ENCODE measurements around the gene FLNA. TPM values are rescaled to one million over a fixed set of nuclear protein-coding genes. Genes with fewer than 3 reads are reported as not detected.

Gene FLNA
- total and polyA plus RNA-seq, 9 of the 15 experiments (the other 6 are each of a cell fraction or from before 2014, with no cell fraction given), result 6.2 to 735 (median 135) TPM

DNA sequence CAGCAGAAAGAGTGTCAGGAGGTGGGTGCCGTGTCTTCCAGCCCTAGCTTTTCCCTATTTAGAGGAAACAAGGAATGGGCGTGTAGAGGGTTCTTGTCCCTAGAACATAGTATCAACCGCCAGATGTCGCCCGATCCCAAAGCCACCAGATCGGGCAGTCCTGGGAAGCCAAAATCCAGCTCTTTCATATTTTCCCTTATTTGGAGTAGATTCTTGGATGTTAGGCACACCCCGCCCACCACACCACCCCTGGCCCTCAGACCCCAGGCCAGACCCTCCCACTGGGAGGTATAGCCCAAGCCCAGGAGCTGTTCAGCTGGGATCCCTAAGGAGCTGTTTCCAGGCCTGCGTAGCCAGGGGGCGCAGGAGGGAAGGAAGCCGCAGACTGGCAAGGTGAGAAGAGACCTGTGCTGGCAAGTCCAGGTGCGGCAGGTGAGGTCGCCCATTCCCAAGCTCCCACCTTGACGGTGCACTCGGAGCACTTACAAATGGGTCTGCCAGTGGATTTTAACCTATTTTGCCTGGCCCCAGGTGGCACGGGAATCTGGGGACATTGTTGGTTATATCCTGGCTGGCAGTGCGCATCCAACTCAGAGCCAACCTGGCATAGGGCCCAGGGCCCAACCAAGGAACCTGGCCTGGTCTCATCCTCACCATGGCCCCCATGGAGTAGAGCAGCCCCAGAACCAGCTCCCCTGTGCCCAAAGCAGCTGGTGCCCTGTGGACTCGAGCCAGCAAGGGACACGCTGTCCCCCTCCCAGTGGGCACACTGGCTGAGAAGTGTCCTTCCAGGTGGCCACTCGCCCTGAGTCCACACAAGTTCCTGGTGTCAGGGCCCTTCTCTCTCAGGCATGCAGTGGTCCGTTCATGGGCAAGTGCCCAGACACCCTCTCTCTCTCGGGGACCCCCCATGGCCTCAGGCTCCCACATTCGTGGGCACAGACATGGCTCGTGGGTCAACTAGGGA lies 811 bp downstream of the FLNA start (continued):
- peak; percentile 42 for TF ChIP-seq KDM5B (IDR thresholded peaks at IDR 0.05; ENCODE audit: insufficient replicate concordance, low read depth, low read length)
- TF ChIP-seq, protein P1, sequence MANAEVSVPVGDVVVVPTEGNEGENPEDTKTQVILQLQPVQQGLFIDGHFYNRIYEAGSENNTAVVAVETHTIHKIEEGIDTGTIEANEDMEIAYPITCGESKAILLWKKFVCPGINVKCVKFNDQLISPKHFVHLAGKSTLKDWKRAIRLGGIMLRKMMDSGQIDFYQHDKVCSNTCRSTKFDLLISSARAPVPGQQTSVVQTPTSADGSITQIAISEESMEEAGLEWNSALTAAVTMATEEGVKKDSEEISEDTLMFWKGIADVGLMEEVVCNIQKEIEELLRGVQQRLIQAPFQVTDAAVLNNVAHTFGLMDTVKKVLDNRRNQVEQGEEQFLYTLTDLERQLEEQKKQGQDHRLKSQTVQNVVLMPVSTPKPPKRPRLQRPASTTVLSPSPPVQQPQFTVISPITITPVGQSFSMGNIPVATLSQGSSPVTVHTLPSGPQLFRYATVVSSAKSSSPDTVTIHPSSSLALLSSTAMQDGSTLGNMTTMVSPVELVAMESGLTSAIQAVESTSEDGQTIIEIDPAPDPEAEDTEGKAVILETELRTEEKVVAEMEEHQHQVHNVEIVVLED (CRISPR knock-in tag; IDR thresholded peaks at IDR 0.05), result no peak
- TF ChIP-seq SMARCA4 (IDR thresholded peaks at IDR 0.05), result peak; percentile 61; the same call in 1 of the 2 replicates
- no peak for TF ChIP-seq ZNF75A (CRISPR knock-in tag; IDR thresholded peaks at IDR 0.05)
- TF ChIP-seq CTBP1 (IDR thresholded peaks at IDR 0.05; ENCODE audit: borderline replicate concordance), result peak; percentile 78; the same call in 1 of the 2 replicates
- 0 out of 4 replicates have a peak, but pooled peaks of 1 of the 2 experiments have one; percentile 23 for TF ChIP-seq HDAC1 (IDR thresholded peaks at IDR 0.05)
- TF ChIP-seq ZNF354B (CRISPR knock-in tag; IDR thresholded peaks at IDR 0.05), result no peak
- no peak for TF ChIP-seq DNMT1 (IDR thresholded peaks at IDR 0.05)
- TF ChIP-seq RAD51 (IDR thresholded peaks at IDR 0.05; ENCODE audit: borderline replicate concordance, low read depth), result no peak
- TF ChIP-seq RAD21 (CRISPR knock-in tag; conservative IDR thresholded peaks at IDR 0.05 in 1 of 2, IDR thresholded peaks at IDR 0.05 in 1 of 2), result peak; percentile 60 to 62; a peak in 3 of 4 replicates
- TF ChIP-seq DEAF1 (CRISPR knock-in tag; IDR thresholded peaks at IDR 0.05), result peak; percentile 33; the same call in 1 of the 2 replicates
- peak; percentile 4; the same call in 1 of the 2 replicates for TF ChIP-seq NFIC (IDR thresholded peaks at IDR 0.05)
- TF ChIP-seq PURB (CRISPR knock-in tag; IDR thresholded peaks at IDR 0.05; ENCODE audit: low read depth), result no peak
- TF ChIP-seq ZC3H11A (IDR thresholded peaks at IDR 0.05; ENCODE audit: low read depth, low read length), result no peak
- 0 out of 2 replicates have a peak, but pooled peaks have one; percentile 48 for TF ChIP-seq ZNF282 (CRISPR knock-in tag; IDR thresholded peaks at IDR 0.05)
- TF ChIP-seq CBFB (CRISPR knock-in tag; IDR thresholded peaks at IDR 0.05), result no peak
- no peak for TF ChIP-seq MEF2A (IDR thresholded peaks at IDR 0.05; ENCODE audit: control insufficient read depth, low read depth, low read length)
- TF ChIP-seq ZNF134 (CRISPR knock-in tag; conservative IDR thresholded peaks at IDR 0.05), result no peak
- TF ChIP-seq, protein P2, sequence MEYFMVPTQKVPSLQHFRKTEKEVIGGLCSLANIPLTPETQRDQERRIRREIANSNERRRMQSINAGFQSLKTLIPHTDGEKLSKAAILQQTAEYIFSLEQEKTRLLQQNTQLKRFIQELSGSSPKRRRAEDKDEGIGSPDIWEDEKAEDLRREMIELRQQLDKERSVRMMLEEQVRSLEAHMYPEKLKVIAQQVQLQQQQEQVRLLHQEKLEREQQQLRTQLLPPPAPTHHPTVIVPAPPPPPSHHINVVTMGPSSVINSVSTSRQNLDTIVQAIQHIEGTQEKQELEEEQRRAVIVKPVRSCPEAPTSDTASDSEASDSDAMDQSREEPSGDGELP (CRISPR knock-in tag; IDR thresholded peaks at IDR 0.05; ENCODE audit: borderline replicate concordance), result peak; percentile 60; the same call in 1 of the 2 replicates
- TF ChIP-seq, protein P3, sequence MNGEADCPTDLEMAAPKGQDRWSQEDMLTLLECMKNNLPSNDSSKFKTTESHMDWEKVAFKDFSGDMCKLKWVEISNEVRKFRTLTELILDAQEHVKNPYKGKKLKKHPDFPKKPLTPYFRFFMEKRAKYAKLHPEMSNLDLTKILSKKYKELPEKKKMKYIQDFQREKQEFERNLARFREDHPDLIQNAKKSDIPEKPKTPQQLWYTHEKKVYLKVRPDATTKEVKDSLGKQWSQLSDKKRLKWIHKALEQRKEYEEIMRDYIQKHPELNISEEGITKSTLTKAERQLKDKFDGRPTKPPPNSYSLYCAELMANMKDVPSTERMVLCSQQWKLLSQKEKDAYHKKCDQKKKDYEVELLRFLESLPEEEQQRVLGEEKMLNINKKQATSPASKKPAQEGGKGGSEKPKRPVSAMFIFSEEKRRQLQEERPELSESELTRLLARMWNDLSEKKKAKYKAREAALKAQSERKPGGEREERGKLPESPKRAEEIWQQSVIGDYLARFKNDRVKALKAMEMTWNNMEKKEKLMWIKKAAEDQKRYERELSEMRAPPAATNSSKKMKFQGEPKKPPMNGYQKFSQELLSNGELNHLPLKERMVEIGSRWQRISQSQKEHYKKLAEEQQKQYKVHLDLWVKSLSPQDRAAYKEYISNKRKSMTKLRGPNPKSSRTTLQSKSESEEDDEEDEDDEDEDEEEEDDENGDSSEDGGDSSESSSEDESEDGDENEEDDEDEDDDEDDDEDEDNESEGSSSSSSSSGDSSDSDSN (IDR thresholded peaks at IDR 0.05; ENCODE audit: borderline replicate concordance in 1 of 2, low read depth in 2 of 2, low read length in 2 of 2), result 0 out of 4 replicates have a peak, but pooled peaks of 1 of the 2 experiments have one; percentile 41
